HEK293T (cell line): ENCODE data around the gene VTI1A.

Source experiments
- CTCF ChIA-PET: fragments of 350-600 bp; formaldehyde crosslinking; extraction: SDS; loops from one replicate; lab custom pipeline; 2021; ENCODE audit warnings: antibody characterized with exemption, inconsistent platforms; lab: Yijun Ruan, JAX
- POLR2A ChIA-PET: fragments of 350-600 bp; formaldehyde crosslinking; extraction: SDS; loops from one replicate; lab custom pipeline; 2020; ENCODE audit warnings: antibody characterized with exemption, inconsistent platforms; lab: Yijun Ruan, JAX
- DNase-seq: peaks from one replicate; pipeline ENCODE4 v3.0.0; 2012; ENCODE audit warnings: mixed read lengths; ENCODE audit errors: extremely low spot score
- ARNT ChIP-seq: fragments of 450-650 bp; IDR thresholded peaks from 2 replicates; pipeline ENCODE4 v1.6.1; 2017; ENCODE audit warnings: mild to moderate bottlenecking
- BHLHE40 ChIP-seq: fragments of 450-650 bp; IDR thresholded peaks from 2 replicates; pipeline ENCODE4 v1.6.1; 2016; ENCODE audit warnings: mild to moderate bottlenecking, moderate library complexity, borderline replicate concordance
- CTBP1 ChIP-seq: fragments of 450-650 bp; IDR thresholded peaks from 2 replicates; pipeline ENCODE4 v1.6.1; 2016; ENCODE audit warnings: borderline replicate concordance
- ELF4 ChIP-seq: fragments of 450-650 bp; IDR thresholded peaks from 2 replicates; pipeline ENCODE4 v1.6.1; 2017; ENCODE audit warnings: antibody characterized with exemption
- FOXA1 ChIP-seq: fragments of 450-650 bp; IDR thresholded peaks from 2 replicates; pipeline ENCODE4 v1.6.1; 2016; ENCODE audit warnings: mild to moderate bottlenecking
- FOXK2 ChIP-seq: fragments of 450-650 bp; IDR thresholded peaks from 2 replicates; pipeline ENCODE4 v1.6.1; 2016; ENCODE audit warnings: mild to moderate bottlenecking
- FOXM1 ChIP-seq: fragments of 450-650 bp; IDR thresholded peaks from 2 replicates; pipeline ENCODE4 v1.6.1; 2017; ENCODE audit warnings: mild to moderate bottlenecking, borderline replicate concordance
- HDGF ChIP-seq: fragments of 450-650 bp; IDR thresholded peaks from 2 replicates; pipeline ENCODE4 v1.6.1; 2017; ENCODE audit warnings: antibody characterized with exemption, borderline replicate concordance
- L3MBTL2 ChIP-seq: fragments of 450-650 bp; conservative IDR thresholded peaks from 2 replicates; pipeline ENCODE4 v1.6.1; 2016; ENCODE audit warnings: mild to moderate bottlenecking
- LEF1 ChIP-seq: fragments of 450-650 bp; IDR thresholded peaks from 2 replicates; pipeline ENCODE4 v1.6.1; 2017; ENCODE audit warnings: mild to moderate bottlenecking, borderline replicate concordance
- NFRKB ChIP-seq: fragments of 450-650 bp; IDR thresholded peaks from 2 replicates; pipeline ENCODE4 v1.6.1; 2016; ENCODE audit warnings: mild to moderate bottlenecking, moderate library complexity
- PKNOX1 ChIP-seq: fragments of 450-650 bp; IDR thresholded peaks from 2 replicates; pipeline ENCODE4 v1.6.1; 2016
- SP1 ChIP-seq: fragments of 450-650 bp; IDR thresholded peaks from 2 replicates; pipeline ENCODE4 v1.6.1; 2017
- SUZ12 ChIP-seq: fragments of 450-650 bp; IDR thresholded peaks from 2 replicates; pipeline ENCODE4 v1.6.1; 2016; ENCODE audit warnings: mild to moderate bottlenecking
- TARDBP ChIP-seq: fragments of 450-650 bp; IDR thresholded peaks from 2 replicates; pipeline ENCODE4 v1.6.1; 2016
- ZNF384 ChIP-seq: fragments of 450-650 bp; IDR thresholded peaks from 2 replicates; pipeline ENCODE4 v1.6.1; 2016

VTI1A gene

GRCh38 chr10:112680586-112680985, 233.6 kb downstream of the VTI1A start:
- no peak for TF ChIP-seq ELF4
- no peak for TF ChIP-seq PKNOX1
- TF ChIP-seq LEF1 = no peak
- no peak for TF ChIP-seq FOXM1
- no peak for TF ChIP-seq SUZ12
- no peak for TF ChIP-seq NFRKB
- TF ChIP-seq BHLHE40 = no peak
- no peak for TF ChIP-seq L3MBTL2
- TF ChIP-seq ARNT = no peak
- no peak for TF ChIP-seq TARDBP
- TF ChIP-seq FOXA1 = no peak
- no peak for TF ChIP-seq CTBP1
- no peak for TF ChIP-seq FOXK2
- TF ChIP-seq ZNF384 = no peak
- TF ChIP-seq SP1 = no peak
- TF ChIP-seq HDGF = no peak
- POLR2A ChIA-PET = no interaction called here
- CTCF ChIA-PET = no interaction called here
- DNase-seq = no peak

DNA sequence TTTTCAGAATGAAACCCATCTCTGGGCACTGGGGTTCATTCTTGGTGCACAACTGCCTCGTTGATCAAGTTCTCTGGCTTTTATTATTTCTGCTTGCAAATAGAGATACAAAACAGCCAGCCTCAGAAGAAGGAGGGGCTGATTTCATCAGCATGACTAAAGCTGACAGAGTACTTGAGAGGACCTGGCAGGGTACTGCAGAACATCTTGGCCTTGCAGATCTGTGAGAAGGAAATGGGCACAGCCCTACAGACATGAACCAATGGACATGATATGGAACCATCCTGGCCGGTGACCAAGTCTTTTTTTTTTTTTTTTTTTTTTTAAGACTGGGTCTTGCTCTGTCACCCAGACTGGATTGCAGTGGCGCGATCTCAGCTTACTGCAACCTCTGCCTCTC, 240.6 kb downstream of the VTI1A start:
- DNase-seq = no peak
- CTCF ChIA-PET = interaction anchor here (0.7 kb wide), 1 partner anchor 365 kb away, joined by 3 read pairs; no protein-coding TSS in a partner anchor
- TF ChIP-seq CTBP1 (no peak), ZNF384 (no peak), TARDBP (no peak), FOXA1 (no peak), FOXM1 (no peak), LEF1 (no peak), SP1 (no peak), FOXK2 (no peak), ARNT (no peak), PKNOX1 (no peak), BHLHE40 (no peak), ELF4 (no peak), L3MBTL2 (no peak), SUZ12 (no peak), NFRKB (no peak), HDGF (no peak)
- POLR2A ChIA-PET = no interaction called here

GRCh38 chr10:112689327-112690072, 242.5 kb downstream of the VTI1A start:
- ChIA-PET CTCF (no interaction called here), POLR2A (no interaction called here)
- DNase-seq = peak; percentile 55
- TF ChIP-seq HDGF (no peak), FOXM1 (no peak), PKNOX1 (peak; percentile 69)

- DNase-seq = no peak
- TF ChIP-seq L3MBTL2 = no peak
- no peak for TF ChIP-seq FOXA1
- no peak for TF ChIP-seq SUZ12
- no peak for TF ChIP-seq PKNOX1
- no peak for TF ChIP-seq ARNT
- no peak for TF ChIP-seq BHLHE40
- TF ChIP-seq SP1 = no peak
- no peak for TF ChIP-seq FOXM1
- no peak for TF ChIP-seq NFRKB
- no peak for TF ChIP-seq FOXK2
- no peak for TF ChIP-seq ELF4
- TF ChIP-seq TARDBP = no peak
- no peak for TF ChIP-seq CTBP1
- no peak for TF ChIP-seq HDGF
- ChIA-PET CTCF (no interaction called here), POLR2A (no interaction called here)
These were observed 248.5 kb downstream of the VTI1A start for GRCh38 chr10:112695539-112695938.

DNA sequence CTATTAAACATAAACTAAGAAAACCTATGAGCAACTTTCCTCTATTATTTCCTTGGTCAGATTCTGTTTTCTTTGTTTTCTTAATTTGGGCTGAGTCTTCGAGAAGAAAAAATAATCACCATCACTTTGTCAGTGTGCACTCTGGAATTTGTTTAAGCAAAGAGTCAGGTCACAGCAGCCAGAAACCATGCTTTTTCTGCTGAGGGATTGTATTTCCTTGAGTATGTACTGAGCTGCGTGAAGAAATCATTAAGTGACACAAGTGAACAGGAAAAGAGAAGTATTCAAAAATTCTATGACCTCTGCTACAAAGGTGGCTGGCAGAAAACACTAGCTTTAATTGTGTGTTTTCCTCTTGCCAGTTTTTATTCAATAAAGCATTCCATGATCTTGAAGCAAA, 249.6 kb downstream of the VTI1A start:
- no peak for DNase-seq
- CTCF ChIA-PET = interaction anchor here (0.8 kb wide), 1 partner anchor 27 kb away, joined by 3 read pairs; no protein-coding TSS in a partner anchor
- POLR2A ChIA-PET = no interaction called here
- TF ChIP-seq ELF4 = no peak
- TF ChIP-seq CTBP1 = no peak
- TF ChIP-seq LEF1 = no peak
- TF ChIP-seq NFRKB = no peak
- no peak for TF ChIP-seq L3MBTL2
- TF ChIP-seq BHLHE40 = no peak
